Measurements from ENCODE around the gene ARHGAP22.

Gene ARHGAP22

DNA sequence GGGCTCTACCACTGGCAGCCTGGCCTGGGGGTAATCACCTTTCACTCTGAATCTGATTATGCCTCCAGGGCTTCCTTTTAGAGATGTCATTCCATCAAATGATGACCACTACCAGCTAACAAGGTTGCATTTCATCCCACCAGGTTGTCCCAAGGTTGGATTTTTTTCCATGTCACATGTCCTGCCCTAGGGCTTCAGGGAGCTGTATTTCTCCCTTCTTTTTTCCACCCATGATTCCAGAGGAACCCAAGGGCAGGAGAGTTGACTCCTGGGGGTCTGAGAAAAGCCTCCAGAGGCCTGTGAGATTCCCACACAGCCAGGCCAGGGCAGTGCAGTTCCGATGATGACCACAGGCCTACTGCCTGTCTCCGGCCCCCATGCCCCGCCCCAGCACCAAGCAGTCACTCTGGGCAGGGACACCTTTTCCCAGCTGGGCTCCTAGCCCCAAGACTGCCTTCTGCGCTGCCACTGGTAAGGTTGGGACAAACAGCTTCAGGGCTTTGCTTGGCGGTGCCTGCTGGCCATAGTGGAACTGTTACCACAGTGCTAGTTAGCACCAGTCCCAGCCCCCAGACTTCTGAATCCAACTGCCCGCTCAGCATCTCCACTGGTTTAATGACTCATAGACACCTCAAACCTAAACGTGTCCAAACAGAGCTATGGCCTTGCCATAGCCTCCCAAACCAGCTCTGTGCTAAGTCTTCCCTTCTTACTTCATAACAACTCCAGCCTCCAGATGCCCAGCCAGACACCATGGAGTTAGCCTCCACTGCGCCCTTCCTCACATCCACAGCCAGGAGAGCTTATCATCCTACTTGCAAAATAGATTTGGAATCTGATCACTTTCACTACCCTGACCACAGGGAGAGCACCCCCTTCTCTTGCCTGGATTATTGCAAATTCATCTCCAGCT is 133.7 kb downstream of the ARHGAP22 start:
- in situ Hi-C loops (cut with MboI; ENCODE audit: low sequenced_read_pairs): no loop called here

GRCh38 chr10:48470115-48470892 is 134.6 kb downstream of the ARHGAP22 start:
- in situ Hi-C loops (cut with MboI; ENCODE audit: low sequenced_read_pairs): no loop called here

DNA sequence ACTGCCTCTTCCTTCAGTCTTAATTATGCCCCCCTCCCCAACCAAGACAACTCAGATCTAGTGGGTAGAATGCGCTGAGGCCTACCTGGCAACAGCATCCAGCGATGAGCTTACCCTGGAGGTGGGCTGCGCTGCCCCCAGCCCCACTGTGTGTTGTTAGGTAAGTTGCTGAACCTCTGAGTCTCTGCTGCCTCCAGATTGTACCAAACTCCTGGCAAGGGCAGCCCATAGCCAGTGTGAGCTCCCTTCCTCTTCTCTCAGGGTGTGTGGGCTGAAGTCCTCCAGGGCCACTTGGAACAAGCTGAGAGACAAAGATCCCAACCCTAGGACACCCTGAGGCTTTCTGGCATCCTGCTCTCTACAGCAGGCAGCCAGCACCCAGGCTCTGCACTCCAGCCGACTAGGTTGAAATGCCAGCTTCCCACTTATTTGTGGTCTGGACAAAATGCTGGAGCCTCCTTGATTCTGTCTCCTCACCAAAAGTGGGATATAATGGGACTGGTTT is 135.3 kb downstream of the ARHGAP22 start:
- in situ Hi-C loops (cut with MboI; ENCODE audit: low sequenced_read_pairs): no loop called here

DNA sequence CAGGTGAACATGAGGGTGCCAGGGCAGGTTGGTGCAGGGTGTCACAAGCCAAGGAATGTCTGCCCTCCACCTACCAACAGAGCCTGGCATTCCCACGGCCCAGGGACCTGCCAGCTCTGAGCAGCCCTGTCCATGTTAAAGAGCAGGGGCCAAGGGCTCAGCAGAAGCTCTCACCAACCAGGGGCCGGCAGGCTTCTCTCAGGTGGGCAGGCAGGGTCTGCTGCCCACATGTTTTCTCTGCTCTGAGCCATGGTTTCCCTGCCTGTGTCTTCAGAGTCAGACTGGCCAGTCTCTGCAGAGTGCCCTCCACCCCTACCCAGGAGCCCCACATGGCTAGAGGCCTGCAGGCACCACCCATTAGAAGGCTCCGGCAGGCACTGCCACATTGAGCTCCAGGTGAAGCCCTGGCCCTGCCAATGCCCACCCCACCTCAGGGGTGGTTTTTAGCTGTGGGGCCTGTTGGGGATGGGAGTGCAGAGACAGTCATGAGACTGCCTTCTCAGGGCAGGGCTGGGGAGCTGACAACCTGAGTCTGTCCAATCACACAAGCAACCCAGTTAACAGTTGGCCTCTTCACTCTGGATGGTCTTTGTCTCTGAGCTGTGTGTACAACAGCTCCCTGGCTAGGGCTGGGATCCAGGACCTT is 135.9 kb downstream of the ARHGAP22 start:
- in situ Hi-C loops (cut with MboI; ENCODE audit: low sequenced_read_pairs): no loop called here

- in situ Hi-C loops (cut with MboI; ENCODE audit: low sequenced_read_pairs): no loop called here
Observed at GRCh38 chr10:48468130-48468790, 136.6 kb downstream of the ARHGAP22 start.

GRCh38 chr10:48467669-48468068 is 137.2 kb downstream of the ARHGAP22 start:
- in situ Hi-C loops (cut with MboI; ENCODE audit: low sequenced_read_pairs): no loop called here

DNA sequence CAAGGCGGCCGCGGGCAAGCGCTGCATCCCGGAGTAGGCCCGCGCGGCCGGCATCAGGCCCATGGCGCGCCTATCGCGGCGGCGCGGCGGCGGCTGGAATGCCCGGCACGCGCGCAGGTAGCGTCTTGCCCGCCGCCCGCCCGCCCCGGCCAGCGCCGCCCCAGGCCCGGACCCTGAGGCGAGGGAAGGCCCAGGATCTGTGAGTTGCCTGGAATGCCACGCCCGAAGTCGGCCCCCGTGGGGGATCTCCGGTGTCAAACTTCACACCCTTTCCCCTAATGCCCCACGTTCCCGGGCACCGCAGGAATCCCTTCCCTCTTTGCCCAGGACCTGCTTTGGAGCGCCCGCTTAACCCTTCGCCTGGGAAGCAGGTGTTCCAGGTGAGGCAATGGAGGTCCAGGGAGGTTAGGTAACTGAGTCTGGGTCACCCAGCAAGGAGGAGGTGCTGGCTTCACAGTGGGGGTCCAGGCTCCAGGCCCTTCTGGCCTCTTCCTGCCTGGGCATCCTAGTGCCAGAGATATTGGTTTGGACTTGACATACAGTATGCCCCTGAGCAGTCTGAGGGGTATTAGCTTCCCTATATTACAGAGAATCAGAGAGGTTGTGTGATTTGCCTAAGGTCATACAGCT is 138.1 kb downstream of the ARHGAP22 start:
- in situ Hi-C loops (cut with MboI; ENCODE audit: low sequenced_read_pairs): no loop called here

GRCh38 chr10:48465860-48466521 is 138.9 kb downstream of the ARHGAP22 start:
- in situ Hi-C loops (cut with MboI; ENCODE audit: low sequenced_read_pairs): no loop called here

DNA sequence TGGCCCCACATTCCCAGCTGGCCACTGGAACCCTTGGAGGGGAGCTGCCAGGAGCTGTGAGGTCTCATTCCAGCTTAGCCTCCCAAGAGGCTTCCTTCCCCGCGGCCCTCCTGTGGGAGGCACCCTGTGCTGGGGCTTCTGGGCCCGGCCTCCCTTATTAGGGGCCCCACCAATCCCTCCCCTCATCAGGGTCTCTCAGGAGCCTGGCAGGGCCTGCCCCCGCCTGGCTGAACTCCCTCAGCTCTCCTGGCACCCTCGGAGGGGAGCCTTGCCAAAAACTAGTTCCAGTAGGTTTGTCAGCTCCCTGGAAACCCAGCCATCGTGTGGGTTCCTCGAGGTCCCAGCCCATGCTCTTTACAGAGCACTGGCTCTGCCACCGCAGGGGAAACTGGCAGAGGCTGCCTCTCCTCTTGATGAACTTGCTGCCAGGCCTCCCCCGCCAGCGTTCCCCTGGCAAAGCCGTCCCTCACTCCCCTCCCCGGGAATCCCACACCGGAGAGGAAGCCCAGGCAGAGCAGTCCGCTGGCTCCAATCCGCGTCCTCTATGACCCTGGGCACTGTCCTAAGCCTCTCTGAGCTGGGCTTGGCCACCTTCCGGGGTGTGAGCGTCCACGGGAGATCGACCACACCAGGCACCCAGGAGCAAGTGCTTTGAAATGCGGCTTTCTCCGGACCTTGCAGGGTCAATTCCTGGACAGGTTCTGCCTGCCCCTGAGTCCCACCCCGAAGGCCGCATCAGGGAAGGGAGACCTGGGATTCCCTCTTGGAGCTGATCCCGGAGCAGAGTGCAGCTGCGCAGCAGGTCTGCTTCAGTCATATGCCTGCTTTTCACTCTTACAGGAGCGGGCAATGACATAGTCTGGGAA is 139.8 kb downstream of the ARHGAP22 start:
- in situ Hi-C loops (cut with MboI; ENCODE audit: low sequenced_read_pairs): no loop called here

DNA sequence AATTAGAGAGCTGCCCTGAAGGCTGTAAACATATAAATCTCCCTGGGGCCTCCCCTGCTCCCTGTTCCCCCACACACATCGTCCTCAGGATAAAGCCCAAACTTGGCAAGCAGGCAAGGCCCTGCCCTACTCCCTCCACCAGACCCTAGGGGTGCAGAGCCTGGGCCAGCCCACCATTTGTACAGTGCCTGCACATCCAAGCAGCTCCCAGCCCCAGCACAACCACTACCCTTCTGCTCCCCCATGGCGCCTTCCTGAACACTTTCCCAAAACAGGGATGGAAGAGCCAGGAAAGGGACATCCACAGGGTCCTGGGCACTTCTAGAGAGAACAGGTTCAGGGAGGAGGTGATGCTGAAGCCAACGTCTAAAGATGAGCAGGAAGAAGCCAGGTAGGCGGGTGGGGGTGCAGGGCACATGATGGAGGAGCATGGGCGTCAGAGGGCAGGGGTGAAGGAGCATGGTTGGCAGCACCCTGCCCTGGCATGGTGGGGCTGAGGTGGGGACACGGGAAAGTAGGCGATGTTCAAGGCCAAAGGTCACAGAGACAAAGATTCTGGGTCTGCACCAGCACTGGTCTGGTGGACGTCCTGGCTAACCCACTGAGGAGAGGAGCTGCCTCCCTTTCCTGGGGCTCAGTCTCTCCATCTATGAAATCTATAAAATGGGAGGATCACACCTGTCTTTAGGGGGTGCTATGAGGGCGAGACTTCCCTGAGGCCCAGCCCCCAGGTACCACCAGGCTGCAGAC is 140.6 kb downstream of the ARHGAP22 start:
- in situ Hi-C loops (cut with MboI; ENCODE audit: low sequenced_read_pairs): no loop called here

- in situ Hi-C loops (cut with MboI; ENCODE audit: low sequenced_read_pairs): no loop called here
Observed at GRCh38 chr10:48463318-48464003, 141.4 kb downstream of the ARHGAP22 start.

DNA sequence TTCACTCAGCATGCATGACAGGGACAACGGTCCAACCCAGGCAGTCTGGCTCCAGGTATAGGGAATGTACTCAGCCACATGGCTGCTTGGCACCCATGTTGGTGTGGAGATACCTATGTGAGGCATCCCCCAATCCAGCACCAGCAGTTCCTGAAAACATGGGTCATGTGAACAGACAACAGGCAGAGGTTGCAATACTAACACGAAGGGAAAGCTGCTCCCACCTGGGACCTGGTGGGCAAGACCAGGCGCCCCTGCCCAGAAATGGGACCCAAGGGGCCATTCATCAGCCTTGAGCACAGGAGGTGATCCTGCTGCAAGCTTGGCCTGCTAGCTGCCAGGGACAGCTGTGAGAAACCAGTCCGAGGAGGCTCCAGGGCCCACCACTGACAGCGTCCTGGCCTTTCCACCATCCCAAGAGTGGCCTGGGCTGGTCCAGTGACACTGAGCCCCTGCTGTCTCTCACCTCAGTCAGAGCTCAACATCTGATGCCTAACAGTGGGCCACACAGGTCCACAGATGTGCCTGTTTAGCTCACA is 142.3 kb downstream of the ARHGAP22 start:
- in situ Hi-C loops (cut with MboI; ENCODE audit: low sequenced_read_pairs): no loop called here

- in situ Hi-C loops (cut with MboI; ENCODE audit: low sequenced_read_pairs): no loop called here
Observed at GRCh38 chr10:48461623-48462481, 143.0 kb downstream of the ARHGAP22 start.

DNA sequence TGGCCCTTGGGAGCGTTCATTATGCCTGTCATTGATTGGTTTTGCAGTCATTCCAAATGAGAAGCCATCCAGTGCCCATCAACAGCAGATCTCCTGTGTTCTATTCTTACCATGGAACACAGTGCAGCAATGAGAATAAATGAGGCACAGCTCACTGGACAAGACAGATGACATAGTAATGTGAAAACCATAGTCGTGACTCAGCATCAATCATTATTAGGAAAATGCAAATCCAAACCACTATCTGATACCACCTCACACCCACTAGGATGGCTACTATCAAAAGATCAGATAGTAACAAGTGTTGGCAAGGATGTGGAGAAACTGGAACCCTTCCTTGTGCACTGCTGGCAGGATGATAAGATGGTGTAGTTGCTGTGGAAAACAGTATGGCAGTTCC is 144.7 kb downstream of the ARHGAP22 start:
- in situ Hi-C loops (cut with MboI; ENCODE audit: low sequenced_read_pairs): no loop called here

DNA sequence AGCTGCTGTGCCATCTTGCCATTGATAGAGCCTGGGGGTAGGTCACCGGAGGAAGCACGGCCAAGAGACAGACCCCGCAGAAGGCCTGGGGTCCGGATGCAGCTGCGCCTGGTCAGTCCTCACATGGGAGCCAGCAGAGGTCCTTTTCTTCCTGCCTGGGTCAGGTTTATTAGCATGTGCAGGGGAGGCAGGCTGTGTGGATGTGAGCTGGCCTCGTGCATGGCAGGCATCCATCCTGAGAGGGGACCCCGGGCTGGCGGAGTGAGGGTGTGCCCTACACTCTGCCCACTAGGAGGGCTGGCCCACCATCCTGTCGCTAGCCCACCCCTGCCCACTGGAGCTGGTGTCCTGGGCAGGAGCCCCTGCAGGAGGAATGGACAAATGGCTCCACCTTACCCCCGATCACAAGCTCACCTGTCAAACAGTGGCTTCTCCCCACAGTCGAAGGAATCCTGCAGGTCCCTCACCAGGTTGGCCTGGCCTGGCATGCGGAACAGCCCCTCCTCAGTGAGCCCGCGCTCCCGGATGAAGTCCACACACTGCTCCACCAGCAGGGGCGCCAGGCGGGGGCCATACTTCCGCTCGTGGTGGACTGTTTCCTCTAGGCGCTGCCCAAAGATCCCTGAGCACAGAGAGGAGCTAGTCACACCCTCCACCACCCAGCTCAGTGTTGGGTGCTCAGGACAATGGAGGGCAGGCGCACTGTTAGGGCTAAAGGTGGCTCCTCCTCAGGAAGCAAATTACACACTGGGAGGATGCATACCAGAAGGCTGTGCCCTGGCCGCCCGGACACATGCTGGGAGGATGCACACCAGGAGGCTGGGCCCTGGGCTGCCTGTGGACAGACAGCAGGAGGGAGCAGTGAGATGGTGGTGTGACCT is 145.4 kb downstream of the ARHGAP22 start:
- in situ Hi-C loops (cut with MboI; ENCODE audit: low sequenced_read_pairs): no loop called here

Data from HL-60/S4 (cell line).